Muscle of arm (tissue), 14 donors: ENCODE measurements around the gene CPSF3. TPM values are rescaled to one million over a fixed set of nuclear protein-coding genes. Genes with fewer than 3 reads are reported as not detected.
A peak's percentile ranks its signal among the peaks of the same experiment; 100 is the strongest.

ENCODE experiments used
- DNase-seq: peaks from one replicate; pipeline ENCODE4 v3.0.0-alpha.2; 2013
- long read RNA-seq, 11 donors: transcript quantifications; one replicate each; lab custom pipeline, GENCODE V29; 2026
- polyA plus RNA-seq, 12 donors: library from polyadenylated mRNA; unstranded; fragments of 120-200 nt; gene quantifications; one replicate each; pipeline ENCODE4 v1.2.1, GENCODE V29; 2013; ENCODE audit not compliant: insufficient read length in 12 of 12

CPSF3 gene
- 10 to 100 TPM in 11 of 12 donors, not detected in 1; 31.5 to 53.2 (median 40.0) TPM for polyA plus RNA-seq
- long read RNA-seq, donor 1, partial matches to known transcripts, result 7 of 10 reads
- long read RNA-seq, donor 1, other reads (novel, unspliced or antisense), result 0 of 10 reads
- long read RNA-seq, donor 2, transcript CPSF3-201 (18 exons, 2,345 nt), result major isoform, 19 of 19 reads
- long read RNA-seq, donor 2, partial matches to known transcripts, result 0 of 19 reads
- long read RNA-seq, donor 2, other reads (novel, unspliced or antisense), result 0 of 19 reads
- long read RNA-seq, donor 3, partial matches to known transcripts, result 0 of 4 reads
- long read RNA-seq, donor 3, other reads (novel, unspliced or antisense), result 0 of 4 reads
- long read RNA-seq, donor 4, partial matches to known transcripts, result 0 of 3 reads
- long read RNA-seq, donor 4, other reads (novel, unspliced or antisense), result 0 of 3 reads
- long read RNA-seq, donor 5, transcript CPSF3-201 (18 exons, 2,345 nt), result major isoform, 11 of 475 reads
- long read RNA-seq, donor 5, partial matches to known transcripts, result 464 of 475 reads
- long read RNA-seq, donor 5, other reads (novel, unspliced or antisense), result 0 of 475 reads
- long read RNA-seq, donor 6, transcript CPSF3-201 (18 exons, 2,345 nt), result major isoform, 5 of 5 reads
- long read RNA-seq, donor 6, partial matches to known transcripts, result 0 of 5 reads
- long read RNA-seq, donor 6, other reads (novel, unspliced or antisense), result 0 of 5 reads
- long read RNA-seq, donor 7, partial matches to known transcripts, result 0 of 4 reads
- long read RNA-seq, donor 7, other reads (novel, unspliced or antisense), result 0 of 4 reads
- long read RNA-seq, donor 8, transcript CPSF3-201 (18 exons, 2,345 nt), result major isoform, 11 of 11 reads
- long read RNA-seq, donor 8, partial matches to known transcripts, result 0 of 11 reads
- long read RNA-seq, donor 8, other reads (novel, unspliced or antisense), result 0 of 11 reads
- long read RNA-seq, donor 9, partial matches to known transcripts, result 0 of 4 reads
- long read RNA-seq, donor 9, other reads (novel, unspliced or antisense), result 0 of 4 reads
- long read RNA-seq, donor 10, partial matches to known transcripts, result 0 of 4 reads
- long read RNA-seq, donor 10, other reads (novel, unspliced or antisense), result 0 of 4 reads
- long read RNA-seq, donor 11, transcript CPSF3-201 (18 exons, 2,345 nt), result major isoform, 10 of 10 reads
- long read RNA-seq, donor 11, partial matches to known transcripts, result 0 of 10 reads
- long read RNA-seq, donor 11, other reads (novel, unspliced or antisense), result 0 of 10 reads

GRCh38 chr2:9423100-9423921 lies at the start of gene CPSF3, which contains the start of gene ITGB1BP1:
TSS of gene CPSF3 (plus strand) at chr2:9423654. CDS start at chr2:9423774, 120 bp downstream.
TSS of gene ITGB1BP1 (minus strand) at chr2:9423528. CDS start at chr2:9418697, 4,831 bp downstream.
- peak; percentile 99 for DNase-seq

- DNase-seq, result no peak
Observed at GRCh38 chr2:9374071-9374730, 49.3 kb upstream of the CPSF3 start.

- DNase-seq, result no peak
Observed at GRCh38 chr2:9375857-9376428, 47.5 kb upstream of the CPSF3 start.

DNA sequence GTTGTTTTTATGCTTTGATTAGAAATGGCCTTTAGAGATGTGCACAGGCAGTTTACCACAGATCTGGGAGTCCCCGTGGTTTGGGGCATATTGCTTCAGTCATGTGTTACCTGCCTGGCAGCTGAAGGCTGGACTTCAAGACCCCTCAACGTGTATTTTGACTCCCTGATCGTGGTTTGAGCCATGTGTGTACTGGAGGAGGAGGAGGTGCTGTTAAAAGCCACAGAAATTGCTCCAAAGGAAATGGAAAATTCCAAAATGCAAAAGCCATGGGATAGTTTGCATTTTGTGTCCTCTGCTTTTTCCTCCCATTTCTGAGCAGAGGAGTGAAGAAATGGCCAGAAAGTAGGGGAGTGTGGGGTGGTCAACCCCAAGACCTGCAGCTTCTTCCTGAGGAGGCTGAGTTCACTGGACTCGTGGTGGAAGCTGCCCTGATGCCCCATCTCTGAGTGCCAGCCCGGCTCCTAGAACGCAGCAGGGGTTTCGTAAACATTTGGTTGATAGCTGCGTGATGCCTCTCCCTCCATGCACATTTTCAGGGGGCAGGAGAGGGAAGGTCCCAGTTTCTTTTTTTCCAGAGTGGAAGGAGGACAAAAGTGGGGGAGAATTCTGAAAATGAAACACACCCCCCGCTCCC lies 45.9 kb upstream of the CPSF3 start:
- no peak for DNase-seq

GRCh38 chr2:9378433-9379390 lies 44.7 kb upstream of the CPSF3 start:
- DNase-seq, result peak; percentile 41

- DNase-seq, result no peak
Observed at GRCh38 chr2:9379391-9379755, 44.1 kb upstream of the CPSF3 start.

DNA sequence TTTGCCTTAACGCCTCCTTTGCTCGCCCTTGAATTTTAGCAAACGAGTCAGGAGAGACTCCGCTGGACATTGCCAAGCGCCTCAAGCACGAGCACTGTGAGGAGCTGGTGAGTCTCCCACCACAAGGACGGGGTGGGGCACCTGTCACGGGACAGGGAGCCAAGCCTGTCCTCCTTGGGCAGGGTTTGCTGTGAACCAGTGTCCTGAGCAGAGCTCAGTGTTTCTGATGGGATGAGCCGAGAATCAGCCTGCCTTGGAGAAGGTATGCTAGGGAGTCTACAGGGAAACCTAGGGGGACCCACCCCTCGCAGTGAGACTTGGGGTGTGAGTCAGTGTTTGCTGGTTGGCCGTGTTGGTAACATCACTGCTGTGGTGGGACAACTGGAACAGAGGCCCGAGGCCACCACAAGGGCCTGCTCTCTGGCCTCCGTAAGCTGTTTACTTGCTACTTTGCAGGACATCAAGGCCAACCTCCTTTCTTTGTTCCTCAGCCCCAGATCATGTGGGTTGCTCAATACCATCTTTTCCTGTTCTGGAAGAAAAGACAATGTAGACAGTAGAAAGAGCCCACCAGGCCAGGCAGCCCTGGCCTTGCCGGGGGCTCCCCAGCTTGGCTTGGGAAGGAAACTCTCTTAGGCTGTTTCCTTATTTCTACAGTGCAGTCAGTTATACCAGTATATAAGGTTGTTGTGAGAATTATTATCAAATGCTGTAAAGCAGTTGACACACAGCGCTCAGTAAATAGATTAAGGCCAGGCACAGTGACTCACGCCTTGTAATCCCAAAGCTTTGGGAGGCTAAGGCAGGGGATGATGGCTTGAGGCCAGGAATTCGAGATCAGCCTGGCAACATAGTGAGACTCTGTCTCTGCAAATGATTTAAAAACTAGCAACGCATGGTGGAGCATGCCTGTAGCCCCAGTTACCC lies 42.5 kb upstream of the CPSF3 start:
- no peak for DNase-seq

DNA sequence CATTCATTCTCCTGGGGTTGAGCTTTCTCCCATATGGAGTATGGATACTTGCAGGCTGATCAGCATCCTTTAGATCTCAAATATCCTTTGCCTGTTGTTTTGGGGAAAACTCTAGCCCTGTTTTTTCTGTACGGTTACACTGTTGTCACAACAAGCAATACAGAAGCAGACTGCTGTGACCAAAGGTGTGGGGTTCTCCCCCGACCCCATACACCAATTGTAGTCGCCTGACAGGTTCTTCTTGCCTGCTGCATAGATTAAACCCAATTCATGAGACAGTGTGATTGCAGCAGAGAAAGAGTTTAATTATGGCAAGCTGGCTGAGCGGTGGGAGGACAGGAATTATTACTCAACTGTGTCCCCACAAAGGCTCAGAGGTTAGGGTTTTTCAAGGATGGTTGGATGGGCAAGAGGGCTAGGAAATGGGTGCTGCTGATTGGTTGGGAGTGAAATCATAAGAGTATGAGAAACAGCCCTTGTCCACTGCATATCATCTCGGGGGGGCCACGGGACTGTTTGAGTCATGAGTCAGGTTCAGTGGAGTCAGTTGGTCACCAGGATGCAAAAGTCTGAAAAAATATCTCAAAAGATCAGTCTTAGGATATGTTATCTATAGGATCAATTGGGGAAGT lies 40.7 kb upstream of the CPSF3 start:
- DNase-seq, result no peak

DNA sequence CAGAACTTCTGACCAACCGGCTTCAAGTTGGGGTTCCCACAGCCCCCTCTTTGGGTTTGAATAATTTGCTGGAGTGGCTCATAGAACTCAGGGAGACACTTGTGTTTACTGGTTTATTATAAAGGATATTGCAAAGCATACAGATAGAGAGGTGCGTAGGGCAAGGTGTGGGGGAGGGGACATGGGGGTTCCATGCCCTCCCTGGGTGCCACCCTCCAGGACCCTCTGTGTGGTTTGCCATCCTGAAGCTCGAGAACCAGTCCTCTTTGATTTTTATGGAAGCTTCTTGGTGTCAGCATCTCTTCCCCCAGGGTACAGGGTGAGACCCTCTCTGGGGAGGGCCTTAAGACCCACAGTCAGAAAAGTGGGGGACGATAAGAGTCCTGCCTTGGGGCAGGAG lies 38.9 kb upstream of the CPSF3 start:
- DNase-seq, result no peak

DNA sequence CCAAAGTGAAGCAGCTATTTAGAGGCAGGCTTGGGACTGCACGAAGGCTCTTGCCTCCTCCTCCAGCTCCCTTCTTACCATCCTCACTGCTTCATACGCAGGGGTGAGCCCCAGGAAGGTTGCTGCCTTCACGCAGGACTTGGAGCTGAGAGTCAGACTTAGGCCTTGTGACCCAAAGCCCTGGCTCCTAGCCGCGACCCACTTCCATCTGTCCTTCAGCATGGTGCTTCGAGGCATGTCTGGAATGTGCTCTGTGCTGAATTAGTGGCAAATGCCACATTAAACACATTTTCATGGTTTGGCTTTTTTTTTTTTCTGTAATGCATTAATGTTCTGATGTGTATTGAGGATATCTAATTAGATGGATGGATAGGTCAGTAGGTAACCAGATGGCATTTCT lies 37.6 kb upstream of the CPSF3 start:
- DNase-seq, result no peak

- DNase-seq, result no peak
Observed at GRCh38 chr2:9388199-9388681, 35.2 kb upstream of the CPSF3 start.

DNA sequence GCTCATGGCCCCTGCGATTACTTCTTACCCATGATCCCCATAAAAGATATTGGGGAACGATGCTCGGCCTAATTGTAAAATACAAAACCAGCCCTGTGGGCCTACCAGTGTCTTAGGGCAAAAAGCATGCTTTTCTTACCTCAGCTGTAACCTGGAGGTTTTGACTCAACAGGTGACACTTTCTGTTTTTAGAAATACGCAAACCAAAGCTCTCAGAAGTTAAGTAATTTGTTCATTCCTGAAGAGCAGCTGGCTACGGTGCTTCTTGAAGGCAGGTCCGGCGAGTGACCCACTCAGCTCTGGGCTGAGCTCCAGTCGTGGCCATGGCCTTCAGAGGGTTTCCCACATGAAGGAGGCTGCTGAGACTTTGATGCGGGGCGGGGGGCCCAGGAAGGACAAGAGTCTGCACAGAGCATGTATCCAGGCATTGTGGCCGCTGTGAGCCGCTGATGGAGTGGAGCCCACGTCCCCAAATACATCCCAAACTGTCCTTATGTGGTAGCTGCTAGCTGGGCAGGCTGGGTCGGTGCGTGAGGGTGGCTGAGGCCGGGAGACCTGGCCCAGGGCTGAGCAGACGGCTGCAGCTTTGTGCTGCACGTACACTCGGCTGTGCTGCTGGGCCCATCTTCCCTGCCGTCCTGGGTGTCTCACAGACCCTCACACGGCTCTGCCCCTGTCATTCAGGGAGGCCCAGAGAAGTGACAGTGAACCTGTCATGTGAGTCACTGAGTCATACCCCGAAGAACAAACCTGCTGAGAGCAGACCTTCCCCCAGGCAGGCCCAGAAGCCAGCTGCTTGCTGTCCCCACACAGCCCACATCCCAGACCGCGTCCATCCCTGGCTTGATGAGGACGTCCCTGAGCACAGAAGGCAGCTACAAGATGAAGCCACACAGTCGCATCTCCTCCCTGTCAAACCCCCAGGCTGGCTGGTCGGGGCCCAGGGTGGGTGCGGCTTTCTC lies 34.2 kb upstream of the CPSF3 start:
- DNase-seq, result no peak

- no peak for DNase-seq
Observed at GRCh38 chr2:9390151-9390850, 33.2 kb upstream of the CPSF3 start.

GRCh38 chr2:9390991-9391390 lies 32.5 kb upstream of the CPSF3 start:
- DNase-seq, result no peak
